Naive thymus-derived CD4-positive, alpha-beta T cell (primary cell): Measurements from ENCODE around the gene DCTPP1. TPM values are rescaled to one million over a fixed set of nuclear protein-coding genes. Genes with fewer than 3 reads are reported as not detected.
"Not testable (repeated sequence)": the region's sequence is repeated elsewhere in the genome, so short reads cannot be mapped to it uniquely, and the experiment has no call there.

Source experiments
- ATAC-seq: fragments of 150-1000 bp; cut with Tn5 transposase; 2 replicates; pipeline ENCODE4 v1.10.0; 2021; ENCODE audit warnings: mild to moderate bottlenecking, moderate library complexity
- CTCF ChIA-PET: fragments of 350-600 bp; sonication (Branson Sonifier 250); formaldehyde crosslinking; loops from one replicate; lab custom pipeline; 2021; ENCODE audit warnings: antibody characterized with exemption; lab: Charles Lee
- POLR2A ChIA-PET: fragments of 350-600 bp; sonication (Branson Sonifier 250); formaldehyde crosslinking; loops from one replicate; lab custom pipeline; 2021; ENCODE audit warnings: antibody characterized with exemption, inconsistent platforms; lab: Charles Lee
- DNase-seq, 9 donors: peaks; one replicate each; pipeline versions ENCODE4 v3.0.0 to v3.0.0-alpha.2; 2020 to 2022; ENCODE audit warnings: mixed read lengths in 1 of 9
- H3K27ac ChIP-seq: one replicate; pipeline ENCODE4 v1.7.0; 2013; ENCODE audit warnings: mild to moderate bottlenecking, low read depth, low read length, moderate library complexity
- H3K27me3 ChIP-seq, 2 donors: one replicate each; pipeline ENCODE4 v1.7.0; 2013; ENCODE audit warnings: low read length in 2 of 2, mild to moderate bottlenecking in 2 of 2, moderate library complexity in 2 of 2; ENCODE audit not compliant: control insufficient read depth in 2 of 2, insufficient read depth in 2 of 2
- H3K36me3 ChIP-seq, 3 experiments: 1 replicate in 2 of 3; 2 replicates in 1 of 3; pipeline ENCODE4 v1.7.0; 2013; ENCODE audit warnings: low read length in 3 of 3, mild to moderate bottlenecking in 3 of 3, moderate library complexity in 1 of 3; ENCODE audit not compliant: insufficient read depth in 3 of 3, control insufficient read depth in 2 of 3
- H3K4me1 ChIP-seq, 2 donors: one replicate each; pipeline ENCODE4 v1.7.0; 2013; ENCODE audit warnings: low read length in 2 of 2, mild to moderate bottlenecking in 2 of 2, moderate library complexity in 1 of 2; ENCODE audit not compliant: control insufficient read depth in 2 of 2, insufficient read depth in 2 of 2
- H3K4me3 ChIP-seq: 2 replicates; pipeline ENCODE4 v1.7.0; 2013; ENCODE audit warnings: mild to moderate bottlenecking, low read length
- H3K9me3 ChIP-seq, 3 experiments: 1 replicate in 2 of 3; 2 replicates in 1 of 3; pipeline ENCODE4 v1.7.0; 2013; ENCODE audit warnings: low read length in 3 of 3; ENCODE audit not compliant: control insufficient read depth in 2 of 3
- H3K27ac Mint-ChIP-seq, 9 donors: one replicate each; pipeline ENCODE4 v1.8.0; 2020 to 2022; ENCODE audit warnings: mixed read lengths in 9 of 9, mild to moderate bottlenecking in 8 of 9, moderate library complexity in 5 of 9, inconsistent platforms in 2 of 9
- H3K27me3 Mint-ChIP-seq, 5 donors: one replicate each; pipeline ENCODE4 v1.8.0; 2021 to 2022; ENCODE audit warnings: mixed read lengths in 5 of 5, mild to moderate bottlenecking in 1 of 5
- H3K36me3 Mint-ChIP-seq, 5 donors: one replicate each; pipeline ENCODE4 v1.8.0; 2020 to 2022; ENCODE audit warnings: mixed read lengths in 5 of 5, mild to moderate bottlenecking in 3 of 5, inconsistent platforms in 1 of 5
- H3K4me1 Mint-ChIP-seq, 7 donors: one replicate each; pipeline ENCODE4 v1.8.0; 2020 to 2022; ENCODE audit warnings: mixed read lengths in 7 of 7, mild to moderate bottlenecking in 3 of 7, inconsistent platforms in 1 of 7
- H3K4me3 Mint-ChIP-seq, 10 donors: one replicate each; pipeline ENCODE4 v1.8.0; 2020 to 2022; ENCODE audit warnings: mild to moderate bottlenecking in 10 of 10, mixed read lengths in 10 of 10, moderate library complexity in 6 of 10, inconsistent platforms in 2 of 10
- H3K9me3 Mint-ChIP-seq, 11 donors: one replicate each; pipeline ENCODE4 v1.8.0; 2020 to 2022; ENCODE audit warnings: mixed read lengths in 11 of 11, mild to moderate bottlenecking in 4 of 11, inconsistent platforms in 1 of 11, moderate library complexity in 1 of 11
- intact Hi-C, 2 donors: fragments of 100-400 bp; cut with micrococcal nuclease; formaldehyde crosslinking; loops; one replicate each; pipeline ENCODE4 v1.15.1; 2023
- polyA plus RNA-seq, 2 donors: library from polyadenylated mRNA; unstranded; fragments of 300-500 nt; fragmentation: Illumina TruSeq; gene quantifications; one replicate each; pipeline ENCODE4 v1.2.3, GENCODE V29; 2021
- total RNA-seq, 6 experiments: library from RNA in 5 of 6; stranded (reverse) in 5 of 6; gene quantifications; 1 replicate in 5 of 6; 2 replicates in 1 of 6; pipeline ENCODE4 v1.2.3 and lab custom pipeline; 2021 to 2026

The DCTPP1 gene
- total and polyA plus RNA-seq, 7 experiments from 2014 or later: 11.6 to 81.1 (median 15.6) TPM

DNA sequence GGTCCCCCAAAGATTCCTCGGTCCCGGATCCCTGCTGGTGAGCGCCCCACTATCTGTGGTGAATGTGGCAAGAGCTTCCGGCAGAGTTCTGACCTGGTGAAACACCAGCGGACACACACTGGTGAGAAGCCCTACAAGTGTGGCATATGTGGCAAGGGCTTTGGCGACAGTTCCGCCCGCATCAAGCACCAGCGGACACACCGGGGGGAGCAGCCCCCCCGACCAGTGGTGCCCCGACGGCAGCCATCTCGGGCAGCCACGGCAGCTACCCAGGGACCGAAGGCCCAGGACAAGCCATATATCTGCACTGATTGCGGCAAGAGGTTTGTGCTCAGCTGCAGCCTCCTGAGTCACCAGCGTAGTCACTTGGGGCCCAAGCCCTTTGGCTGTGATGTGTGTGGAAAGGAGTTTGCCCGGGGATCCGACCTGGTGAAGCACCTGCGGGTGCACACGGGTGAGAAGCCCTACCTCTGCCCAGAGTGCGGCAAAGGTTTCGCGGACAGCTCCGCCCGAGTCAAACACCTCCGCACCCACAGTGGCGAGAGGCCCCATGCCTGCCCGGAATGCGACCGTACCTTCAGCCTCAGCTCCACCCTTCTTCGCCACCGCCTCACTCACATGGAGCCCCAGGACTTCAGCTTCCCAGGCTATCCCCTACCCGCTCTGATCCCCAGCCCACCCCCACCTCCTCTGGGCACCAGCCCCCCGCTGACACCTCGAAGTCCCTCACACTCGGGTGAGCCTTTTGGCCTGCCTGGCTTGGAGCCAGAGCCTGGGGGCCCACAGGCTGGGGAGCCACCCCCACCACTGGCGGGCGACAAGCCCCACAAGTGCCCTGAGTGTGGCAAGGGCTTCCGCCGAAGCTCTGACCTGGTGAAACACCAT, 31.8 kb downstream of the DCTPP1 start:
- intact Hi-C loops: no loop called here
- H3K4me1 Mint-ChIP-seq: peaks cover 32 to 46% (median 41%) of the 10 kb centered on the region in 7 donors
- no peak overlapping the region for H3K4me3 Mint-ChIP-seq
- ChIA-PET CTCF (interaction anchor here (0.9 to 1.1 kb wide), 2 partner anchors 9 to 12 kb away, joined by 3 to 4 read pairs; no protein-coding TSS in a partner anchor), POLR2A (interaction anchor here (0.8 to 14.0 kb wide), 5 partner anchors 9 to 27 kb away, joined by 4 to 254 read pairs (median 10); partner anchors contain the start of genes SEPTIN1 and ZNF771)
- H3K36me3 Mint-ChIP-seq: peaks cover 0 to 7% (median 4%) of the 10 kb centered on the region in 5 donors
- H3K36me3 ChIP-seq: peaks cover 0 to 18% (median 0%) of the 10 kb centered on the region in 3 experiments
- no peaks in the 10 kb centered on the region for H3K9me3 Mint-ChIP-seq
- peaks cover 14 to 22% of the 10 kb centered on the region in 2 donors for H3K4me1 ChIP-seq
- H3K27me3 Mint-ChIP-seq: no peaks in the 10 kb centered on the region
- no peak for ATAC-seq
- DNase-seq: no peak
- no peak overlapping the region for H3K4me3 ChIP-seq
- no peaks in the 10 kb centered on the region for H3K27me3 ChIP-seq
- no peak overlapping the region for H3K27ac ChIP-seq
- H3K9me3 ChIP-seq: no peaks in the 10 kb centered on the region
- no peak overlapping the region for H3K27ac Mint-ChIP-seq

DNA sequence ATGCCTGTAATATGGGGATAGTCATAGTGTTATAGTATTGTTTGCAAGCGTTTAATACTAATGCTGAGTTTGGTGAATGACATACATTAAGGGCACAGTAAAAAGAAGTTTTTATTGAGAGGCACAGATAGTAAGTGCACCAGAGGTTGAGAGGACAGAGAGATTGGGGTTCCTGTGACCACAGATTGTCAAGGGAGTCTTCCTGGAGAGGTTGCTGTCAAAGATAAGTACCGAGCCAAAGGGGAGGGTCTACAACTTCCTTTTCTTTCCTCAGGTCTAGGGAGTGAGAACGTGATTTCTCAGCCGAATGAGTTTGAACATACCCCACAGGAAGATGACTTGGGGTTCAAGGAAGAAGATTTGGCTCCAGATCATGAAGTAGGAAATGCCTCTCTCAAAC, 32.8 kb downstream of the DCTPP1 start:
- H3K4me1 ChIP-seq: peaks cover 14 to 22% of the 10 kb centered on the region in 2 donors
- H3K27ac ChIP-seq: no peak overlapping the region
- peaks cover 32 to 46% (median 41%) of the 10 kb centered on the region in 7 donors for H3K4me1 Mint-ChIP-seq
- peaks cover 0 to 7% (median 4%) of the 10 kb centered on the region in 5 donors for H3K36me3 Mint-ChIP-seq
- POLR2A ChIA-PET: interaction anchor here (1.0 to 14.0 kb wide), 5 partner anchors 10 to 212 kb away, joined by 3 to 254 read pairs (median 10); partner anchors contain the start of genes MYL11, SEPTIN1 and ZNF771
- no peak overlapping the region for H3K4me3 ChIP-seq
- H3K27me3 ChIP-seq: no peaks in the 10 kb centered on the region
- H3K4me3 Mint-ChIP-seq: peak overlapping the region; percentile 12 to 92 (median 86)
- DNase-seq: no peak
- H3K9me3 Mint-ChIP-seq: no peaks in the 10 kb centered on the region
- peak overlapping the region; percentile 5 to 82 (median 50) for H3K27ac Mint-ChIP-seq
- no peaks in the 10 kb centered on the region for H3K9me3 ChIP-seq
- no peaks in the 10 kb centered on the region for H3K27me3 Mint-ChIP-seq
- peaks cover 0 to 18% (median 0%) of the 10 kb centered on the region in 3 experiments for H3K36me3 ChIP-seq
- intact Hi-C loops: no loop called here
- CTCF ChIA-PET: interaction anchor here (1.3 kb wide), 1 partner anchor 12 kb away, joined by 4 read pairs; no protein-coding TSS in a partner anchor
- no peak for ATAC-seq

DNA sequence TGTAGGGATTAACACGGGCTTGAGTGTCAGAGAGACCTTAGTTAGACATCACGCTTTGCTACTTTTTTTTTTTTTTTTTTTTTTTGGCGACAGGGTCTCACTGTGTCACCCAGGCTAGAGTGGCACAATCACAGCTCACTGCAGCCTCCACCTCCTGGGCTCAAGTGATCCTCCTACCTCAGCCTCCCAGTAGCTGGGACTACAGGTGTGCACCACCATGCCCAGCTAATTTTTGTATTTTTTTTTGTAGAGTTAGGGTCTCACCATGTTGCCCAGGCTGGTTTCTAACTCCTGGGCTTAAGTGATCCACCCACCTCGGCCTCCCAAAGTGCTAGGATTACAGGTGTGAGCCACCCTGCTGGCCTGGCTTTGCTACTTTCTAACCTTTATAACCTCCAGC, 33.2 kb downstream of the DCTPP1 start:
- H3K9me3 Mint-ChIP-seq, H3K27me3 Mint-ChIP-seq: not testable (repeated sequence)
- POLR2A ChIA-PET: interaction anchor here (0.9 to 14.0 kb wide), 7 partner anchors 11 to 212 kb away, joined by 3 to 254 read pairs (median 15); partner anchors contain the start of genes MYL11, SEPTIN1, TBC1D10B and ZNF771

DNA sequence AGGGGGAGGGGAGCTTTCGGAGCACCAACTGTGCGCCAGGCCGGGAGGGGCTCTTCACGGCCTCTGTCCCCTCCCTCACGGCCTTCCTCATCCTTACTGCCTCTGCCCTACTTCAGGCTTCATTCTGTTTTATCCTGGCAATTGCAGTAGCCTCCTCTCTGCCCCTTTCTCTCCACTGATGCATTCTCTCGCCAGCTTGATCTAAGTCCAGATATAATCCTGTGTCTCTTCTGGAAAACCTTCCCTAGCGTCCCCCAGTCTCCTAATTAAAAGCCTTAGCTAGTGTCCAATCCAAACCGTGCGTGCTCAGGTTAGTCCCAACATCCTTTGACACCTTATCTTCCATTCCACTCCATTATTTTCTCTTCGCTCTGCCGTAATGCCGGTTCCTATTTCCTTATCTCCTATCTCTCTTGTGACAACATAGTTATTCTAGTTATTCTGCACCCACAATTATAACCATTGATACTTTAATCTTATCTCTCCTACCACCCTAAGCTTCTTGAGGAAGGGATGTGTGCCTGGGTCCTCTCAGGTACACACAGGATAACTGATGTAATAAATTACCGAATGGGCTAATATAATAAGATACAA, 33.7 kb downstream of the DCTPP1 start:
- peak overlapping the region; percentile 71 for H3K27ac ChIP-seq
- CTCF ChIA-PET: interaction anchor here (0.9 to 1.3 kb wide), 5 partner anchors 13 to 34 kb away, joined by 3 to 5 read pairs (median 4); partner anchors contain the start of genes DCTPP1 and SEPTIN1
- peak overlapping the region; percentile 80 for H3K4me3 ChIP-seq
- DNase-seq: no peak
- no peaks in the 10 kb centered on the region for H3K27me3 Mint-ChIP-seq
- H3K4me1 Mint-ChIP-seq: peaks cover 27 to 39% (median 33%) of the 10 kb centered on the region in 7 donors
- no peak for ATAC-seq
- no peaks in the 10 kb centered on the region for H3K9me3 Mint-ChIP-seq
- intact Hi-C loops: loop anchor here (1.0 to 2.0 kb wide), 5 partner anchors 11 to 25 kb away; partner anchors contain the start of genes ZNF771 (in 2 of the 2), SEPTIN1 (in 1 of the 2) and TBC1D10B (in 1 of the 2)
- H3K4me1 ChIP-seq: peaks cover 14 to 22% of the 10 kb centered on the region in 2 donors
- H3K36me3 Mint-ChIP-seq: peaks cover 0 to 7% (median 4%) of the 10 kb centered on the region in 5 donors
- H3K9me3 ChIP-seq: no peaks in the 10 kb centered on the region
- POLR2A ChIA-PET: interaction anchor here (0.9 to 14.0 kb wide), 9 partner anchors 12 to 331 kb away, joined by 3 to 254 read pairs (median 7); partner anchors contain the start of genes ALDOA, MYL11, SEPTIN1 and TBC1D10B
- H3K27me3 ChIP-seq: no peaks in the 10 kb centered on the region
- H3K36me3 ChIP-seq: peaks cover 0 to 18% (median 0%) of the 10 kb centered on the region in 3 experiments
- peak overlapping the region; percentile 35 to 82 (median 67) for H3K27ac Mint-ChIP-seq
- peak overlapping the region; percentile 80 to 92 (median 88) for H3K4me3 Mint-ChIP-seq

More for the DNA sequence above, 33.2 kb downstream of the DCTPP1 start:
- DNase-seq, H3K9me3 ChIP-seq, H3K27me3 ChIP-seq, H3K27ac ChIP-seq, ATAC-seq, H3K36me3 Mint-ChIP-seq, intact Hi-C loops: not testable (repeated sequence)
- peaks cover 14 to 22% of the 10 kb centered on the region in 2 donors for H3K4me1 ChIP-seq
- CTCF ChIA-PET: interaction anchor here (0.9 to 1.3 kb wide), 3 partner anchors 12 to 21 kb away, joined by 3 to 5 read pairs (median 4); no protein-coding TSS in a partner anchor
- H3K27ac Mint-ChIP-seq: peak overlapping the region in 7 of 9 donors; percentile 28 to 82 (median 67)
- peak overlapping the region; percentile 80 for H3K4me3 ChIP-seq
- H3K4me3 Mint-ChIP-seq: peak overlapping the region; percentile 19 to 92 (median 87)
- H3K4me1 Mint-ChIP-seq: peaks cover 31 to 44% (median 39%) of the 10 kb centered on the region in 7 donors
- H3K36me3 ChIP-seq: peaks cover 0 to 18% (median 0%) of the 10 kb centered on the region in 3 experiments

DNA sequence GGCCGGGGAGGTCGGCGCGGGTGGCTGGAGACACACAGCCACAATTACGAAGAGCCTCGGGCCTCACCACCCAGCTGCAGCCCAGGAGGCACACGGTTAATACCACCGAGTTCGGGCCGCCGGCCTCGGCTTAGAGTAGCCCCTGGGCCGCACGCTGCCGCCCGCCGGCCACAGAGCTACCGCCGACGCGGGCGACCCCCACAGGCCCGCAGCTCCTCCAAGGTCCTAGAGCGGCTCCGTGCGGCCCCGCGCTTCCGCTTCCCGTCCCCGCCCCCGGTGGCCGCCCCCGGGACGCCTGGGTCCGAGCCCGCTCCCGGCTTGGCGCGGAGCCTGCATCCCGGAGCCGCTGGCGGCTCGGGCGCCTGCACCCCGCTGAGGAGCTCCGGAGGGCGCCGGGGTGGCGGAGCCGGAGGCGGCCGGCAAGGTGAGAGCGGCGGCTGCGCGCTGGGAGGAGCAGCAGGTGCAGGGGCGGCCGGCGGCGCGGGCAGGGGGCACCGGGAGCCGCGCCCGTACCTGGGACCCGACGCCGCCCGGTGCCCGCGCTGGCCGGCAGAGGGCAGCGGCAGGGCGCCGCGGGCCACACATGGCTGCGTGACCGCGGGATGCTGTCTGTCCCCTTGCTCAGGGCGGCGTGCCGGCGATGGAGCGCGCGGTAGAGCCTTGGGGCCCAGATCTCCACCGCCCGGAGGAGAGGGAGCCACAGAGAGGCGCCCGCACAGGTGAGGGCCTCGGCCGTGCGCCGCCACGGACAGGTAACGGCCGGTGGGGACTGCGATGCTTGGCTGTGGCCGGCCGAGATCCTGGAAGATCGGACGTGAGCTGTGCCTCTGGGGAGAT, 34.5 kb downstream of the DCTPP1 start, which contains the start of gene ZNF48:
TSS of gene ZNF48 (plus strand) at position 266 of the 837 bp plus-strand sequence. CDS start at position 641, 375 bp downstream.
- Histone ChIP-seq H3K4me1 (peaks cover 14 to 22% of the 10 kb centered on the region in 2 donors), H3K4me3 (peak within 1 kb of the TSS; percentile 80), H3K36me3 (peaks cover 0 to 18% (median 0%) of the 10 kb centered on the region in 3 experiments), H3K9me3 (no peaks in the 10 kb centered on the region), H3K27ac (peak within 1 kb of the TSS; percentile 71), H3K27me3 (no peaks in the 10 kb centered on the region)
- Mint-ChIP-seq H3K4me3 (peak within 1 kb of the TSS; percentile 85 to 92 (median 88)), H3K36me3 (peaks cover 0 to 7% (median 4%) of the 10 kb centered on the region in 5 donors), H3K4me1 (peaks cover 23 to 39% (median 32%) of the 10 kb centered on the region in 7 donors), H3K9me3 (no peaks in the 10 kb centered on the region), H3K27ac (peak within 1 kb of the TSS; percentile 69 to 95 (median 83)), H3K27me3 (no peaks in the 10 kb centered on the region)
- DNase-seq: peak; percentile 33 to 72 (median 45)
- ChIA-PET POLR2A (interaction anchor here (0.7 to 14.0 kb wide), 13 partner anchors 9 to 330 kb away, joined by 3 to 254 read pairs (median 4); partner anchors contain the start of genes ALDOA, MYL11, SEPTIN1 and TBC1D10B), CTCF (interaction anchor here (0.8 to 1.3 kb wide), 6 partner anchors 12 to 34 kb away, joined by 3 to 5 read pairs (median 4); partner anchors contain the start of genes DCTPP1, SEPTIN1 and ZNF771)
- peak; percentile 80 for ATAC-seq
- intact Hi-C loops: loop anchor here (1.0 to 2.0 kb wide), 5 partner anchors 12 to 25 kb away; partner anchors contain the start of genes ZNF771 (in 2 of the 2), SEPTIN1 (in 1 of the 2) and TBC1D10B (in 1 of the 2)
